BLaER1 (cell line): ENCODE measurements around the gene ANAPC13.

ENCODE experiments used
- H3K27ac ChIP-seq: shearing (Covaris generic); formaldehyde crosslinking; 2 replicates; pipeline ENCODE4 v1.8.1; 2022
- H3K27me3 ChIP-seq: shearing (Covaris generic); formaldehyde crosslinking; 2 replicates; pipeline ENCODE4 v1.8.1; 2022
- H3K36me3 ChIP-seq: shearing (Covaris generic); formaldehyde crosslinking; 2 replicates; pipeline ENCODE4 v1.8.1; 2022
- H3K4me1 ChIP-seq: shearing (Covaris generic); formaldehyde crosslinking; 2 replicates; pipeline ENCODE4 v1.8.1; 2022
- H3K4me2 ChIP-seq: shearing (Covaris generic); formaldehyde crosslinking; 2 replicates; pipeline ENCODE4 v1.8.1; 2022
- H3K4me3 ChIP-seq: shearing (Covaris generic); formaldehyde crosslinking; 2 replicates; pipeline ENCODE4 v1.8.1; 2022
- H3K9ac ChIP-seq: shearing (Covaris generic); formaldehyde crosslinking; 2 replicates; pipeline ENCODE4 v1.8.1; 2022
- H3K9me3 ChIP-seq: shearing (Covaris generic); formaldehyde crosslinking; 2 replicates; pipeline ENCODE4 v1.8.1; 2022
- H4K20me1 ChIP-seq: shearing (Covaris generic); formaldehyde crosslinking; 2 replicates; pipeline ENCODE4 v1.8.1; 2022
- Cebpa-rat ChIP-seq: shearing (Covaris generic); IDR thresholded peaks from 2 replicates; pipeline ENCODE4 v1.8.1; 2022

ANAPC13 gene

GRCh38 chr3:134485075-134485717 is 589 bp downstream of the ANAPC13 start:
- H3K9ac ChIP-seq, result peak overlapping the region; percentile 97
- peaks cover 29% of the 10 kb centered on the region for H3K36me3 ChIP-seq
- peaks cover 8% of the 10 kb centered on the region; the same call in 1 of the 2 replicates for H4K20me1 ChIP-seq
- no peaks in the 10 kb centered on the region for H3K27me3 ChIP-seq
- TF ChIP-seq Cebpa-rat, result no peak
- H3K9me3 ChIP-seq, result no peaks in the 10 kb centered on the region
- peaks cover 39% of the 10 kb centered on the region for H3K4me1 ChIP-seq
- H3K27ac ChIP-seq, result peak overlapping the region; percentile 98
- H3K4me3 ChIP-seq, result peak overlapping the region; percentile 91
- peak overlapping the region; percentile 93 for H3K4me2 ChIP-seq

DNA sequence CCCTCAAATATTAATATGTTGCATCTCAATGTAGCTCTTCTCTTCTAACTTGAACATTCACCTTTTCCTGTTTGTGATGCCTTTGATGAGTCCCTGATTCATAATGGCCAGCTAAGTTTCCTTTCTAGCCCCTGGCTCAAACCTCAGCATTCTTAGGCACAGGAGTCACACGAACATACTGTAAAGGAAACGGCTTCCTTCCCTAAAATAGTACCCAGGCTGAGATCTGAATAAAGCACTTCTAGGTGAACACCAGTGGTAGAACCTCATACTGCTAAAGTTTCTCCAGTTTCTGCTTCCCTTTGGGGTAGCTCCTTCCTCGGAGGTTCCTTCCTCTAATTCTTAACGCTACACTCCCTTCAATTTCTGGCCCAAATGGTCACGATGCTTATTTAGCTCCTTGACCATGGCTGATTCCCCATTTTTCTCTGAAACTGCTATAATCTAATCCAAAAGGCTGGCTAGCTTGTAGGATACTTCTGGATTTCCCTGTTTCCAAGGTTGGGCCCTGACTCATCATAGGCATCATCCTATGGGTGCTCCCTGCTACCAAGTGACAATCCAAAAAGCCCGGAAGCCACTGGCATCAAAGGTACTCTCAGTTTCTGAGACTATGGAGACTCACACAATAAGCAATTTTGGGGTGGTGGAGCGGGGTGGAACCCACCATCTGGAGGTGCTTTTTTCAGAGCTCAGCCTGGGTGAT is 2.4 kb downstream of the ANAPC13 start:
- no peaks in the 10 kb centered on the region for H3K27me3 ChIP-seq
- H3K9me3 ChIP-seq, result no peaks in the 10 kb centered on the region
- 0 out of 2 replicates have a peak overlapping the region, but pooled peaks have one; percentile 98 for H3K27ac ChIP-seq
- no peaks in the 10 kb centered on the region; the same call in 1 of the 2 replicates for H4K20me1 ChIP-seq
- H3K36me3 ChIP-seq, result peaks cover 42% of the 10 kb centered on the region
- peaks cover 35% of the 10 kb centered on the region for H3K4me1 ChIP-seq
- peak overlapping the region; percentile 91; the same call in 1 of the 2 replicates for H3K4me3 ChIP-seq
- peak overlapping the region; percentile 97 for H3K9ac ChIP-seq
- peak overlapping the region; percentile 93 for H3K4me2 ChIP-seq
- TF ChIP-seq Cebpa-rat, result no peak

GRCh38 chr3:134482622-134483021 is 3.2 kb downstream of the ANAPC13 start:
- H3K27ac ChIP-seq, result no peak overlapping the region
- H3K36me3 ChIP-seq, result peaks cover 49% of the 10 kb centered on the region
- peak overlapping the region; percentile 93; the same call in 1 of the 2 replicates for H3K4me2 ChIP-seq
- H3K9ac ChIP-seq, result no peak overlapping the region
- H3K9me3 ChIP-seq, result no peaks in the 10 kb centered on the region
- no peaks in the 10 kb centered on the region for H4K20me1 ChIP-seq
- TF ChIP-seq Cebpa-rat, result peak; percentile 87
- H3K4me1 ChIP-seq, result peaks cover 28% of the 10 kb centered on the region
- no peak overlapping the region for H3K4me3 ChIP-seq
- no peaks in the 10 kb centered on the region for H3K27me3 ChIP-seq

- H3K9ac ChIP-seq, result no peak overlapping the region
- peaks cover 63% of the 10 kb centered on the region for H3K36me3 ChIP-seq
- H3K27ac ChIP-seq, result no peak overlapping the region
- peaks cover 21% of the 10 kb centered on the region for H3K4me1 ChIP-seq
- H3K4me2 ChIP-seq, result no peak overlapping the region
- H4K20me1 ChIP-seq, result no peaks in the 10 kb centered on the region
- no peak overlapping the region for H3K4me3 ChIP-seq
- no peaks in the 10 kb centered on the region for H3K9me3 ChIP-seq
- no peak for TF ChIP-seq Cebpa-rat
- no peaks in the 10 kb centered on the region for H3K27me3 ChIP-seq
Observed at GRCh38 chr3:134481166-134481565, 4.6 kb downstream of the ANAPC13 start.

DNA sequence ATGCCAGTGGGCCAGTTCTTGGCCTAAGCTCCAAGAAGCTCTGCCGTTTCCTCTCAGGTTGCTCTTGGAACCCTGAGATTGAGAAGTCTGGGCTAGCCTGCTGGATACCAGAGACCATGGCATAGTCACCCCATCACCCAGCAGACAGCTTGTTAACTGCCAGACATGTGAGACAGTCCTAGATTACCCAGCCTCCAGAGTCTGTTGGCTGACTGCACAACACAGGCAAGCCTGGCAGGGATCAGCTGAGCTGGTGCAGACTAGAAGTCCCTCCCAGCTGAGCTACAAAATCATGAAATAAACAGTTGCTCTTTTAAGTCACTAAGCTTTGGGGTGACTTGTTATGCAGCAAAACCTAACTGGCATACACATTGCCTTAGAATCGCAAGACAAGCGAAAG is 5.2 kb downstream of the ANAPC13 start:
- Histone ChIP-seq H3K4me3 (no peak overlapping the region), H3K4me1 (peaks cover 21% of the 10 kb centered on the region), H3K4me2 (no peak overlapping the region), H3K27me3 (no peaks in the 10 kb centered on the region), H4K20me1 (no peaks in the 10 kb centered on the region), H3K9ac (no peak overlapping the region), H3K36me3 (peaks cover 68% of the 10 kb centered on the region), H3K27ac (no peak overlapping the region), H3K9me3 (no peaks in the 10 kb centered on the region)
- no peak for TF ChIP-seq Cebpa-rat

DNA sequence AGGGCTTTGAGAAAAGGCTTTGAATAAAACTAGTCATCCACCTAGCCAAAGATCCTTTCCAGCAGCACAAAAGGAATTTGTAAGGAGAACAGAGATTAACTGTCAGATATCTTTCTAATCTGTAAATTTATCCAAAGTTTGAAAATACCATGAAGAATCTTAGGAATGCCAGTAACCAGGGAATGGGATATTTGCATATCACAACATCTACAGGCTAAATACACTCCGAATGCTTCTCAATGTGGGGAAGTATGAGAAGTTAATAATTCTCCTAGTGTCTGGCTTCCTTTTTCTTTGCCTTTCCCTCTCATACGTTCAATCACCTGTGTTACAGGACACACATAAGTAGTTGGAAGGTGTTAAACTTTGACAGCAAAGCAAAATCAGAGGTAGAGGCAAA is 7.8 kb downstream of the ANAPC13 start:
- H3K9me3 ChIP-seq, result no peaks in the 10 kb centered on the region
- no peaks in the 10 kb centered on the region for H3K27me3 ChIP-seq
- TF ChIP-seq Cebpa-rat, result no peak
- H3K4me3 ChIP-seq, result no peak overlapping the region
- no peaks in the 10 kb centered on the region for H4K20me1 ChIP-seq
- peaks cover 69% of the 10 kb centered on the region for H3K36me3 ChIP-seq
- H3K4me1 ChIP-seq, result peaks cover 2% of the 10 kb centered on the region
- no peak overlapping the region for H3K9ac ChIP-seq
- H3K4me2 ChIP-seq, result no peak overlapping the region
- no peak overlapping the region for H3K27ac ChIP-seq

GRCh38 chr3:134477002-134477401 is 8.8 kb downstream of the ANAPC13 start:
- no peak overlapping the region for H3K4me2 ChIP-seq
- H3K27me3 ChIP-seq, result no peaks in the 10 kb centered on the region
- H3K27ac ChIP-seq, result no peak overlapping the region
- peaks cover 68% of the 10 kb centered on the region for H3K36me3 ChIP-seq
- no peaks in the 10 kb centered on the region for H4K20me1 ChIP-seq
- no peak overlapping the region for H3K9ac ChIP-seq
- H3K4me1 ChIP-seq, result no peaks in the 10 kb centered on the region
- H3K4me3 ChIP-seq, result no peak overlapping the region
- no peak for TF ChIP-seq Cebpa-rat
- H3K9me3 ChIP-seq, result no peaks in the 10 kb centered on the region

GRCh38 chr3:134476306-134476705 is 9.5 kb downstream of the ANAPC13 start:
- no peak overlapping the region for H3K27ac ChIP-seq
- no peak overlapping the region for H3K4me3 ChIP-seq
- no peaks in the 10 kb centered on the region for H3K4me1 ChIP-seq
- H3K9ac ChIP-seq, result no peak overlapping the region
- TF ChIP-seq Cebpa-rat, result no peak
- H3K27me3 ChIP-seq, result no peaks in the 10 kb centered on the region
- no peaks in the 10 kb centered on the region for H4K20me1 ChIP-seq
- H3K9me3 ChIP-seq, result no peaks in the 10 kb centered on the region
- H3K36me3 ChIP-seq, result peaks cover 62% of the 10 kb centered on the region
- no peak overlapping the region for H3K4me2 ChIP-seq

DNA sequence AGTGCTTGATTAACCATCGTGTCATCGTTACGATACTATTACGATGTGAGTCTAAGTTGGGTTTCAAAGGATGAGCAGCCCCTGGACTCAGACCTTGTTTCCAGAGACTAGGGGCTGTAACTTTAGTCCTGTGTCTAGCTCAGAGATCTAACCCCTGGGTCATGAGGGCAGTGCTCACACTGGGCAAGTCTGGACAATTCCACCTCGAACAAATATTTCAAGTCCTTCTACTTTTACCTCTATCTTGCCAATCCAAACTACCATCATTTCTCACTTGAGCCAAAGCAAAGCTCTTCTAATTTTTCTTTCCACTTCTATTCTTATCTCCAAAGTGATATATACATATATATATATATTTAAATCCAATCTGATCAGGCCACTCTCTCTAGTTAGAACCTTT is 10.8 kb downstream of the ANAPC13 start:
- Histone ChIP-seq H3K4me1 (no peaks in the 10 kb centered on the region), H4K20me1 (no peaks in the 10 kb centered on the region), H3K27me3 (no peaks in the 10 kb centered on the region), H3K9me3 (no peaks in the 10 kb centered on the region), H3K4me3 (no peak overlapping the region), H3K9ac (no peak overlapping the region), H3K36me3 (peaks cover 49% of the 10 kb centered on the region), H3K4me2 (no peak overlapping the region), H3K27ac (no peak overlapping the region)
- TF ChIP-seq Cebpa-rat, result no peak

GRCh38 chr3:134473868-134474546 is 11.8 kb downstream of the ANAPC13 start:
- no peak overlapping the region for H3K9ac ChIP-seq

More at GRCh38 chr3:134473868-134474546, 11.8 kb downstream of the ANAPC13 start:
- H4K20me1 ChIP-seq, result no peaks in the 10 kb centered on the region
- no peak overlapping the region for H3K4me2 ChIP-seq
- no peaks in the 10 kb centered on the region for H3K4me1 ChIP-seq
- no peaks in the 10 kb centered on the region for H3K9me3 ChIP-seq
- no peak overlapping the region for H3K4me3 ChIP-seq
- H3K27me3 ChIP-seq, result no peaks in the 10 kb centered on the region
- no peak for TF ChIP-seq Cebpa-rat
- H3K27ac ChIP-seq, result no peak overlapping the region
- H3K36me3 ChIP-seq, result peaks cover 45% of the 10 kb centered on the region
